ENCODE measurements around the gene ATP9B.

GRCh38 chr18:79062806-79063205 is 6.4 kb upstream of the ATP9B start:
- no peak for TF ChIP-seq CTCF (conservative IDR thresholded peaks at IDR 0.05; ENCODE audit: low read length)
- no peak for TF ChIP-seq EZH2phosphoT487 (IDR thresholded peaks at IDR 0.05; ENCODE audit: borderline replicate concordance)

Data from Loucy (cell line).